ENCODE data around the gene ADCY9. TPM values are rescaled to one million over a fixed set of nuclear protein-coding genes. Genes with fewer than 3 reads are reported as not detected.

ADCY9 gene
- total RNA-seq, 1 donor from 2014 or later = 28.4 TPM

- DNase-seq (ENCODE audit: low read depth) = no peak
Measured at GRCh38 chr16:4123616-4124300, 7.5 kb upstream of the ADCY9 start.

DNA sequence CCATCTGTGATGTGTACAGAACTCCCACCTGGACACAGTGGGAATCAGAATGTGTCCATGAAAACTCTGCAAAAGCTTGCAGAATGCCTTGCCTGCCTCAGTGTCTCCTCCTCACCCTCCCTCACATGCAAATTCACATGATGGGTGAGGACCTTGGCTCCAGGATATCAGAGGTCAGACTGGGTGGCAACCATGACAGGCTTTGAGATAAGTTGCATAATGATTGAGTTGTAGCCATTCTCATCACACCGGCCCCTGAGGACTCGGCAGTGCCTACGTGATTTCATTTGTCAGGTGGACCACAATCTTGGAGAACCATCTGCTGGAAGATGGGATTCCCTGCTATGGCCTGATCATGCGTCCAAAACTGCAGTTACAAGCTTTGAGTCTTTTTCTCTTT, 3.9 kb upstream of the ADCY9 start:
- no peak for DNase-seq (ENCODE audit: low read depth)

DNA sequence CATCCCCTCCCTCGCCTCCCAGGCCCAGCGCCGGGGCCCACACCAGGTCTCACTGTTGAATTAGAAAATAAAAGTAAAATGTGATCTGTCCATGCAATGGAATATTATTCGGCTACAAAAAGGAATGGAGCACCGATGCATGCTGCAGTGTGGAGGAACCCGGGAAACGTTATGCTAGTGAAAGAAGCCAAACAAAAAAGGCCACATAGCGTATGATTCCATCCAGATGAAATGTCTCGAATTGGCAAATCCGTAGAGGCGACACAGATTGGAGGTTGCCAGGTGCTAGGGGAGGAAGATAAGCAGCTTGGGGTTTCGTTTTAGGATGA, 972 bp upstream of the ADCY9 start:
- DNase-seq (ENCODE audit: low read depth) = no peak

GRCh38 chr16:4115949-4116318, 308 bp downstream of the ADCY9 start:
- DNase-seq (ENCODE audit: low read depth) = no peak

GRCh38 chr16:4115209-4115948, 863 bp downstream of the ADCY9 start:
- DNase-seq (ENCODE audit: low read depth) = peak; percentile 76

DNA sequence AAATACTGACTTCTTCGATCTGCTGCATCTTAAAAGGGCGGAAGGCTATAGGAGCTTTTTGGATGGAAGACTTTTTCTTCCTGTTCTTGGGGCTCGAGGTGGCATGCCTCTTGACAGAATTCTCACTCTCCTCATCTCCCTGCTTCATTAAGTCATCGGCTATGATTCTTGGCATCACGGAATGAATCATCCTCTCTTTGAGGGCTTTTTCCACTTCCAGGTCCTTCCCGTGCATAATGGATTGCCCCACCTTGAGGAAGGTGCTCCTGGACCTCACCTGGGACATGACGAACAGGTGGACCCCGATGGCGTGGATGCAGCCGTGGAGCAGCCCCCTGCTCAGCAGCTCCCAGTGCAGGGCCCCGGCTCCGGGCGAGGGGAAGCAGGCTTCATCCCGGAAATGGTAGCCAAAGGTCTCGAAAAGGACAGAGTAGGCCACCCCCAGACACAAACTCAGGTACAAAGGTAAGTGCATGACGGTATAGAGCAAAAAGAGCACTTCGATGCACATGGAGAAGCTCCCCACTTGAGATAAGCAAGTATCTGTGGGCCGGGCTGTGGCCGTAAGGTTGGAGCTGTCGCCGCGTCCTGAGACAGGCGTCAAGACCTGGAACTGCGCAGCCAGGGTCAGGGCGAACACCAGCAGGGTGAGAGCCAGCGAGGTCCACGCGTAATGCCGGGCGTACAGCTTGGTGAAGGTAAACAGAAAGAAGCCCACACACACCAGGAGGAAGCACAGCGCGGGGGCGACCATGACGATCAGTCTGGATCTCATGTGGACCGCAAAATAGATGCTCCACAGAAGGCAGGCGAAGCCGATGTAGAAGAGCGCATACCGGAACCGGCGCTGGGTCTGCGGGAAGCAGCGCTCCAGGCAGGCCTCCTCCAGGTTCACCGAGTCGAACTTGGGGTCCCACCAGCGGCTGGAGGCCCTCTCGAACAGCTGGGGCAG, 1.7 kb downstream of the ADCY9 start:
- DNase-seq (ENCODE audit: low read depth) = no peak

GRCh38 chr16:4113358-4114256, 2.6 kb downstream of the ADCY9 start:
- DNase-seq (ENCODE audit: low read depth) = no peak

DNA sequence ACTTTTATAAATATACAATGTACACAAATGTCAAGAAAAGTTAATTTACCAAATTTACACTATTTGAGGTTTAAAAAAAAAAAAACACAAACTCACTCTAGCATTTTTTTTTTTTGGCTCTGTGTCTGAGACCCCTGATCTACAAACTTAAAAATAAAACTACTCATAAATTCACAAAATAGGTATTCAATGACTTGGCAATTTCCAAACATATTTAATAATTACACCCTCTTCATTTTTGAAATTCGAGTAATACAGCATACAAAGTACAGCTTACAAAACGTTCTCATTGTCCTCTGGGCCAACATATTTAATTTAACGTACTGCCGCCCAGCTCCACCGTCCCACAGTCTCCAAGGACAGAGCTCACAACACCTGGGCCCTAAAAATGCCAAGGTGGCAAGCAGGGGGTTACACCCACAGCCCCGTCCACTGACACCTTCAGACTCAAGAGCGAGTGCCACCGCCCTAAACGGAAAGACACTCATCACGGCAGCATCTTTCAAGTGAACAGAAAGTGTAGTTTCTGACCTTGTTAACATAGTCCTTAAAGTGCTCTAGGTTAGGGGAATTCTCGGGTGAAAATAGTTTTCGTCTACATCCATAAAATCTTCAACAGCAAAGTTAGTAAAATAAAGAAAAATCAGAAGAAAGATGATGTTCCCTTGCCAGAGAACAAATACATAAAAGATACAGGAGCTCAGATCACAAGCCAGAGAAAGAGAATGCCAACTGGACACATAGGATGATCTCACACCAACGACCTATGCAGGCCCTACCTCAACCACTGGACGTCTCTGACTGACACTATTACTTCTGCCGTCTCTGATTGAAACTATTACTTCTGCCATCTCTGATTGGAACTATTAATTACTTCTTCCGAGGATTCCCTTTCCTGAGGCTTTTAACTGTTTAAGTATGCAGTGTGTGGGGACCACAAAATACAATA, 4.2 kb downstream of the ADCY9 start:
- DNase-seq (ENCODE audit: low read depth) = peak; percentile 20

- DNase-seq (ENCODE audit: low read depth) = no peak
Measured at GRCh38 chr16:4110680-4111079, 5.6 kb downstream of the ADCY9 start.

DNA sequence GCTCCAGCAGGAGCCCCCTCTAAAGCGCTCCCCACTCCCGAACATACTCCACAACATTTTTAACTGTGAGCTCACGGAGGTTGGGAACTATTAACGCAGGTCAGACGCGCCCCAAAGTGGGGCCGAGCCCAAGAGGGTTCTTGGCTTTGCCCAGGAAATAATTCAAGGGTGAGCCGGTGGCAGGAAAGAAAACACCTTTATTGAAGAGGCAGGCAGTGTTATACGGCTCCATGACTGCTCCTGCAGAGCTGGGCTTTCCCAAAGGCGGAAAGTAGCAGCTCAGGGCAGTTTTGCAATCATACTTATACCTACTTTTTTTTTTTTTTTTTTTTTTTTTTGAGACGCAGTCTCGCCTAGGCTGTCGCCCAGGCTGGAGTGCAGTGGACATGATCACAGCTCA, 6.2 kb downstream of the ADCY9 start:
- DNase-seq (ENCODE audit: low read depth) = no peak

GRCh38 chr16:4109250-4109736, 6.9 kb downstream of the ADCY9 start:
- DNase-seq (ENCODE audit: low read depth) = no peak

DNA sequence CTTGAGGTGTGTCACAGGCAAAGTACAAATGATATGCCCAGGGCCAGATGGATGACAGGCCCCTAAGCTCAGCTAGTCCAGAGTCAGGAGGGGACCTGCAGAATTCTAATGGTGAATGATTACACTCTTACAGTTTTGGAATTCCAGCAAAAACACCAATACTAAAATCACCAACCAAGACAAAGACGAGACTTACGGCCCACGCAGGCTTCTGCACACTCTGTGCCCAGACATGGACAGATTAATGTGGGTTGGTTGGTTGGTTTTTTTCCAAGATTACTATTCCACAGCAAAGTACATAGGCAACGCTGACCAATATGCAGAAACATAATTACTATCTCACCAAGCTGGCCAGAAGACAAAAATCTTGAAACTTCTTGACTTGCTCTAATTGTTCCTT, 9.7 kb downstream of the ADCY9 start:
- DNase-seq (ENCODE audit: low read depth) = no peak

DNA sequence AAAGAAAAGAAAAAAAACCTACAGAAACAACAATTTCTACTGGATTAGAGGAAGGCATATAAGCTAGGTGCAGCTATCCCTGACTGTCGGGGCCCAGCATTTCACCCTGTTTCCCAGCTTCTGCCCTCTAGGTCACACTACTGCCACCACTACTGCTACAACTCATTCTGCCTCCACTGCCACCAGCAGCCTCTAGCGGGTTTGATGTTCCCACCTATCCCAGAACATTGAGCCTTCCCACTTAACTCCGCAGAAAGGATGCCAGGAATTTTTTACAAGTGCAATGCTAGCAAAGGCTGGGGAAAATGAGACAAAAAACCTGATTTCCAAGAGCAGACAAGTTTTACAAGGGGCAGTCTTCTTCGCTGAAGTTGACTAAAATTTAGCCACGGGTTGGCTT, 10.4 kb downstream of the ADCY9 start:
- no peak for DNase-seq (ENCODE audit: low read depth)

DNA sequence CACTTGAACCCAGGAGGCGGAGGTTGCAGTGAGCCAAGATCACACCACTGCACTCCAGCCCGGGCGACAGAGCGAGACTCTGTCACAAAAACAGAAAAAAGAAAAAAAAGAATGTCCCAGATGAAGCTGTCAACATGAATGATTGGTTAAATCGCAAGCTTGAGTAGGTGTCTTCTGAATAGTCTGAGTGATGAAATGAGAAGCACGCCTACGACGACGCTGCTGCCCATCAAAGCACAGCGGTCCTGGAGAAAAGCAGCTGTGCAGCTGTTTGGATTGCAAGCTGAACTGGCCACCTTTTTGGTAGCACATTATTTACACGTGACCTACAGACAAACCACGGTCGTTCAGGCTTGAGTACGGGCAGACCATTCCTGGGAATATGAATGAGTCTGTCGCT, 12.5 kb downstream of the ADCY9 start:
- DNase-seq (ENCODE audit: low read depth) = no peak

GRCh38 chr16:4101421-4102219, 14.6 kb downstream of the ADCY9 start:
- DNase-seq (ENCODE audit: low read depth) = no peak

DNA sequence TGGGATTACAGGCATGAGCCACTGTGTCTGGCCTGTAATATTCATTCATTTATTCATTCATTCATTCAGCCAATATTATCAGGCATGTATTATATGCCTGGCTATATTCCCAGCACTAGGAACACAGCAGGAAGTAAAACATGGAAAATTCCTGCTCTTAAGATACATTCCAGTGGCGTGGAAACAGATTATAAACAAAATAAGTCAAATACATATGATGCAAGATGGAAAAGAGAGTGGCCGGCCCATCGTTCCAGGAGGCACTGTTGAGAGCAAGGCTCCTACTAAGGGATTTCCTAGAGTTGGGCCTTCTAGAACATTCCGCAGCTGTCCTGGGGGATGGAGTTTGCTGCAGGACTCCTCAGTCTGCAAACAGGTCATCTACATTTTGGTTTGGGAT, 17.7 kb downstream of the ADCY9 start:
- DNase-seq (ENCODE audit: low read depth) = no peak

DNA sequence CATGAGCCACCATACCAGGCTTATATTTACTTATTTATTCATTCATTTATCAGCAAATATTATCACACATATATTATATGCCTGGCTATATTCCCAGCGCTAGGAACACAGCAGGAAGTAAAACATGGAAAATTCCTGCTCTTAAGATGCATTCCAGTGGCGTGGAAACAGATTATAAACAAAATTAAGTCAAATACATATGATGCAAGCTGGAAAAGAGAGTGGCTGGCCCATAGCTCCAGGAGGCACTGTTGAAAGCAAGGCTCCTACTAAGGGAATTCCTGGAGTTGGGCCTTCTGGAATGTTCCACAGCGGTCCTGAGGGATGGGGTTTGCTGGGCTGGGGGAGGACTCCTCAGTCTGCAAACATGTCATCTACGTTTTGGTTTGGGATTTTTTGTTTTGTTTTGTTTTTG, 18.4 kb downstream of the ADCY9 start:
- no peak for DNase-seq (ENCODE audit: low read depth)

- DNase-seq (ENCODE audit: low read depth) = no peak
Measured at GRCh38 chr16:4096509-4096908, 19.7 kb downstream of the ADCY9 start.
